GM20000 (cell line): ENCODE data around the gene SLC9A8.

ENCODE experiments used
- DNase-seq: peaks from one replicate; pipeline ENCODE4 v3.0.0; 2012; ENCODE audit warnings: low spot score
- TF ChIP-seq, protein P1 (sequence below): IDR thresholded peaks from 2 replicates; pipeline ENCODE4 v1.5.1; 2012; ENCODE audit warnings: mild to moderate bottlenecking, control low read depth; ENCODE audit errors: extremely low read depth, missing control alignments

SLC9A8 gene

DNA sequence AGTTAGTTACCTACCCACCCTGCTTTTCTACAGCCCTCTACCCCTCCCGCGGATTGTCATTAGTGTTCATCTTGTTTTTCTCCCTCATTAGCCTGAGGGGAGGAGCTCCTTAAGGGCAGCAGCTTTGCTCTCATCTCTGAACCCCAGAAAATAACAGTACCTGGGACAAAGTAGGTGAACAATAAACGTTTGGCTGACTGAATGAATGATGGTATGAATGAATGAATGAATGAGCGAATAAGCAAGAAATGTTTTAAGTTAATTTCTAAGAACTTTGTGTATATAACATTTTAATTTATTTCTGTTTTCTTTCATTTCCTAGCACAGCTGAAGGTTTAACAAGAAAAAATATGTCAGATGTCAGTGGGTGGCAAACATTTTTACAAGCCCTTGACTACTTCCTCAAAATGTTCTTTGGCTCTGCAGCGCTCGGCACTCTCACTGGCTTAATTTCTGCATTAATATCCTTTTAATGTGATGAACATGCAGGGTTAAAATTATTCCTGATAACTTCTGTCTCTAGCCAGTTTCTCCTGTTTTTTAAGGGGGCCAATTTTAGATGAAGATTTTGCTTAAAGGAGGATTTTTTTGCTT, 50.1 kb downstream of the SLC9A8 start:
- no peak for DNase-seq
- TF ChIP-seq, protein P1, sequence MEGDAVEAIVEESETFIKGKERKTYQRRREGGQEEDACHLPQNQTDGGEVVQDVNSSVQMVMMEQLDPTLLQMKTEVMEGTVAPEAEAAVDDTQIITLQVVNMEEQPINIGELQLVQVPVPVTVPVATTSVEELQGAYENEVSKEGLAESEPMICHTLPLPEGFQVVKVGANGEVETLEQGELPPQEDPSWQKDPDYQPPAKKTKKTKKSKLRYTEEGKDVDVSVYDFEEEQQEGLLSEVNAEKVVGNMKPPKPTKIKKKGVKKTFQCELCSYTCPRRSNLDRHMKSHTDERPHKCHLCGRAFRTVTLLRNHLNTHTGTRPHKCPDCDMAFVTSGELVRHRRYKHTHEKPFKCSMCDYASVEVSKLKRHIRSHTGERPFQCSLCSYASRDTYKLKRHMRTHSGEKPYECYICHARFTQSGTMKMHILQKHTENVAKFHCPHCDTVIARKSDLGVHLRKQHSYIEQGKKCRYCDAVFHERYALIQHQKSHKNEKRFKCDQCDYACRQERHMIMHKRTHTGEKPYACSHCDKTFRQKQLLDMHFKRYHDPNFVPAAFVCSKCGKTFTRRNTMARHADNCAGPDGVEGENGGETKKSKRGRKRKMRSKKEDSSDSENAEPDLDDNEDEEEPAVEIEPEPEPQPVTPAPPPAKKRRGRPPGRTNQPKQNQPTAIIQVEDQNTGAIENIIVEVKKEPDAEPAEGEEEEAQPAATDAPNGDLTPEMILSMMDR, result no peak

DNA sequence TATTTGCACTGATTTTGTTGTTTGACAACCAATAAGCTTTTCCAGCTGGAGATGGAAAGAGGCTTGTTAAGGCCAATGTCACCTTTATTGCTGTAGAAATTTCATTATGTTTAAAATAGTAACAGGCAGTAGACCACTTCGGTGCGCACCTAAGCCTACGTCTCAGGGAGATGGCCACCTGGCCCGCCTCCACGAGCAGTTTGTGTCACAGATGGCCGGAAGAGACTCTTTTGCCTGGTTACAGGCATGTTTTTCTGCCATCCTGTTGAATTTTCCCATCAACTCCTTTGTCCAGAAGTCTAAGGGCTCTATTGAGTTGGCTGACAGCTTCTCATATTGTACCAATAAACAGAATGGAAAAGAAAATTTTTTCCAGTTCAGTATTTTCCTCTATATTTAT, 51.0 kb downstream of the SLC9A8 start:
- TF ChIP-seq, protein P1, result no peak
- no peak for DNase-seq

DNA sequence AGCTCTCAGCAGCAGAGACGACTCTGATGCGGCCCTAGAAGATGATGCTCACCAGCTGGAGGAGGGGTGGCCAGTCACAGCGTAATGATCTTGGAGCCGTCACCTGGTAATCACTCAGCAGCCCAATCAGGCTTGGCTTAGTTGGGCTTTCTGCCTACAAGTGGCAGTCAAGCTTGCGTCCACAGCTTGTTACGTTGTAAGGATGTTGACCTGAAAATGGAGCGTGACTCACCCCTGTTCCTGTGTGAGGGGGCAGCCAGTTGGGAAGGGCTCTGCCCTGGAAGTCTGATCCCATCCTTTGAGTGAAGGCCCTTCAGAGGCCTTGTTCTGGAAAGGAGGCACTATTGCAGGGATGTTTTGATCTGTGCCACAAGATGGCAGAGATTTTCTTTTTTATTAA, 52.9 kb downstream of the SLC9A8 start:
- TF ChIP-seq, protein P1, result no peak
- no peak for DNase-seq

DNA sequence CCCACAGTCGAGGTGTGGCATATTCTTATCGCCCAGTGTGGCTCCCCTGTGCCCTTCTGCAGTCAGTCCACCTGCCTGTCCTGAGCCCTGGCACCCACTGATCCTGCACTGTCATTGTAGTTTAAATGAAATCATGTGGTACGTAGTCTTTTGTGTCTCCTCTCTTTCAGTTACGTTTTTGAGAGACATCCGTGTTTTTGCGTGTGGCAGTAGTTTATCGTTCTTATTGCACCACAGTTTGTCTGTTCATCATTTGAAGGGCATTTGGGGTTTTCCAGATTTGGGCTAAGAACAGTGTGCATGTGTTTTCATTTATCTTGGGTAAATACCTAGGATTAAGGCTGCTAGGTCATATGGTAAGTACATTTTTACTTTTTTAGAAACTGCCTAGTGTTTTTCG, 53.4 kb downstream of the SLC9A8 start:
- no peak for DNase-seq
- TF ChIP-seq, protein P1, result no peak

DNA sequence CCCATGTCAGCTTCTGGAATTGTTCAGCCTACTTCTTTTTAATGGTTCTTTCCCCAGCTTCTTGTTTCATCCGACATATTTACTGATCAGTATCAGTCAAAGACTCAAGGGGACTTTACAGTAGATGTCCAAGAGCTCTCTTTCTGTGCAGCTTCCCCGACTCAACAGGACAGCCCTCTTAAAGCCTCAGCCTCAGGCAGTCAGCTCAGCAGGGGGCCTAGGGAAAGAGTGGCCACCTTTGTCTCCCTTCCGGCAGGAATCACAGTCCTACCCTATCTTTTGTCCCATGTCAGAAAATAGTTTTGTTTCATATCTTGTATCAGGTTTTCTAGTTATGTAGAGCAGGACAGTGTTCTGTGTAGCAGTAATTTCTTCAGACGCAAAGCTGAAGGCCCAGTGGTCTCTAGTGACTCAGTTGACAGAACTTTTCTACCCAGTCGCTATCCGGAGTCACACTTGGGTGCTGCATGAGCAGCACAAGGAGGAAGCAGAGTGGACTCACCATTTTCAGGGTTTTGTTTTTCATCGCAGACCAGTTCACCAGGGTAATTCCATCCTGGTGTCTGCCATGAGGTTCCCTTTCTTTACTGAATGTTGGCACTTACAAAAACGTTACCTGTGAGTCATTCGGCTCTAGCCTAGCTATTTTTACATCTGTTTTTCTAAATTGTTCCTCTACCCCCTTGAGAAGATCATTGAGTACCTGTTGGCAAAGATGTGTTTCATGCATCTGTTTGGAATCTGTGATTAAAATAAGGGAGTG, 55.0 kb downstream of the SLC9A8 start:
- DNase-seq, result no peak
- TF ChIP-seq, protein P1, result no peak

DNA sequence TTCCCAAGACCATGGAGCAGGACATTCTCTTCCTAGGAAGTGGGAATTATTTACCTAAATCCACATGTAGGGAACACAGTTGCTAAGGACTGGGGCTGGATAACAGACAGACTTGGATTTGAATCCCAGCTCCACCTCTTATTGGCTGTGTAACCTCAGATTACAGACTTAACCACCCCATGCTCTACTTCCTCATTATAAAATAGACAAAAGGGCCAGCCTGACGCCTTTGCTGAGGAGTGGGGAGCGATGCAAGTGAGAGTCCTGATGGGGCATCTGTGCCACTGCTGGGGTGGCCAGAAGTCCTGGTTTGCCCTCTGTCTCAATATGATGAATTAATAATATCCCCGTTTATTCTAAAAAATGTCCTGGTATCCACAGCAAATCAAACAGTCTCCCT, 55.9 kb downstream of the SLC9A8 start:
- DNase-seq, result no peak
- TF ChIP-seq, protein P1, result no peak

DNA sequence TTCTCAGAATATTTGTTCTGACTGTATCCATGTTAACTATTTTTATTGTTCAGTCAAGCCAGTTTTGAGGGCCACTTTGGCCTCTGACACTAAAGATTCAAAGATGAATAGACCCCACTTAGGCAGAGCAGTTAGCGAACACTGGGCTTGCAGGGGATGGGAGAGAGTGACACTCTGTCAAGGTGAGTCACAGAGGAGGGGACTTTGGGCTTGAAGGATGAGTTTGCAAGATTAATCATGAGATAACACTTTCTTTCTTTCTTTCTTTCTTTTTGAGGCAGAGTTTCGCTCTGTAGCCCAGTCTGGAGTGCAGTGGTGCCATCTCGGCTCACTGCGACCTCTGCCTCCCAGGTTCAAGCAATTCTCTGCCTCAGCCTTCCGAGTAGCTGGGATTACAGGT, 56.3 kb downstream of the SLC9A8 start:
- TF ChIP-seq, protein P1, result no peak
- no peak for DNase-seq
